ENCODE data around the gene ANKRD13A.

DNA sequence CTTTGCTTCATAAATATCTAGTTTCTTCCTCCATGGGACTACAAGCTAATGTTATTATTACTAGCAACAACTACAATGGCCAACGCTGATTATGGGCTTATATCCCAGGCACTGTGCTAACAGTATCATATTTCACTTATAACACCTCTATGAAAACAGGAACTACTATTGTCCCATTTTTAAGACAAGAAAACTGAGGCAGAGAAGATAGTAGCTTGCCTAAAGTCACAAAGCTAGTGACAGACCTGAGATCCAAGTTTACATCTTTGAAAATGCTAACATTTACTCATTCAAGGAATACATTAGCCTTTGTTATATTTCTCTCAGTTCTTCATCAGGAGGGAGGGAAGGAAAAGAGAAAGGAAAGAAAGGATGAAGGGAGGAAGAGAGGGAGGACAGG is 35.9 kb upstream of the ANKRD13A start:
- TF ChIP-seq CTCF (IDR thresholded peaks at IDR 0.05; ENCODE audit: extremely low read depth in 1 of 2, insufficient read depth in 1 of 2, low read depth in 1 of 2, low read length in 2 of 2) (no peak), EZH2 (IDR thresholded peaks at IDR 0.05; ENCODE audit: borderline replicate concordance, low read depth, low read length, severe bottlenecking) (no peak), JUN (IDR thresholded peaks at IDR 0.05; ENCODE audit: borderline replicate concordance, insufficient read depth, insufficient read length, low read depth) (no peak), POLR2A (IDR thresholded peaks at IDR 0.05; ENCODE audit: low read depth, low read length) (no peak), MAX (IDR thresholded peaks at IDR 0.05; ENCODE audit: insufficient read depth, insufficient read length) (no peak), POLR2AphosphoS5 (IDR thresholded peaks at IDR 0.05; ENCODE audit: insufficient read depth, low read depth, low read length) (no peak), MYC (IDR thresholded peaks at IDR 0.05; ENCODE audit: low read depth, low read length) (no peak)
